K562 (cell line): ENCODE data around the gene NRCAM. TPM values are rescaled to one million over a fixed set of nuclear protein-coding genes. Genes with fewer than 3 reads are reported as not detected.

Source experiments
- ATAC-seq: fragments of 200-7000 bp; cut with Tn5 transposase; 3 replicates; pipeline ENCODE4 v1.9.1; 2020; ENCODE audit warnings: moderate library complexity
- BruUV-seq: library from RNA; stranded (reverse); fragments of 400-500 nt; replicated peaks from 2 replicates; lab custom pipeline; 2021; lab: Mats Ljungman, UMichigan
- CTCF ChIA-PET: fragments of 300-600 bp; formaldehyde crosslinking; extraction: SDS; loops from one replicate; lab custom pipeline; 2021; ENCODE audit warnings: low intra/inter-chr PET ratio; lab: Yijun Ruan, JAX
- POLR2A ChIA-PET: fragments of 300-600, 350-650 bp; sonication (Branson Sonifier 250); formaldehyde crosslinking; extraction: SDS; loops from one replicate; lab custom pipeline; 2021; ENCODE audit warnings: antibody characterized with exemption, inconsistent platforms; lab: Yijun Ruan, JAX
- DNase-seq, 4 experiments: peaks; one replicate each; pipeline versions ENCODE4 v3.0.0 to v3.0.0-alpha.2; 2011 to 2018; ENCODE audit warnings: low spot score in 3 of 4, mixed read lengths in 3 of 4; ENCODE audit errors: extremely low read depth in 1 of 4
- FAIRE-seq: peaks from 2 replicates; lab custom pipeline; 2011; peaks lifted over from hg19 to GRCh38; lab: Jason Lieb, UNC
- H2AFZ ChIP-seq: 2 replicates; pipeline ENCODE4 v1.6.0; 2011; ENCODE audit warnings: low read depth, low read length, control low read depth, inconsistent platforms
- H3K27ac ChIP-seq: fragments of 200-600 bp; 3 replicates; pipeline ENCODE4 v1.8.0; 2011; ENCODE audit warnings: low read depth, mild to moderate bottlenecking, control low read depth, inconsistent platforms, low read length, moderate library complexity, mixed read lengths; ENCODE audit errors: extremely low read depth
- H3K27me3 ChIP-seq, 2 experiments: fragments of 300-600 bp in 1 of 2; 2 replicates in 1 of 2; 3 replicates in 1 of 2; pipeline versions ENCODE4 v1.6.0 to v1.8.0; 2011; ENCODE audit warnings: inconsistent platforms in 2 of 2, low read length in 2 of 2, mild to moderate bottlenecking in 1 of 2, mixed read lengths in 1 of 2, moderate library complexity in 1 of 2; ENCODE audit not compliant: control insufficient read depth in 2 of 2, insufficient read depth in 2 of 2
- H3K36me3 ChIP-seq: fragments of 300-600 bp; 3 replicates; pipeline ENCODE4 v1.8.0; 2011; ENCODE audit warnings: mild to moderate bottlenecking, low read length, inconsistent platforms; ENCODE audit not compliant: control insufficient read depth, insufficient read depth
- H3K4me1 ChIP-seq, 2 experiments: fragments of 200-600 bp in 1 of 2; replicated peaks in 1 of 2; 2 replicates in 1 of 2; 3 replicates in 1 of 2; pipeline versions ENCODE4 v1.5.1 to v1.8.0; 2011; ENCODE audit warnings: inconsistent platforms in 2 of 2, low read length in 2 of 2, mild to moderate bottlenecking in 1 of 2, mixed read lengths in 1 of 2, moderate library complexity in 1 of 2; ENCODE audit not compliant: control insufficient read depth in 2 of 2, insufficient read depth in 2 of 2
- H3K4me2 ChIP-seq: 2 replicates; pipeline ENCODE4 v1.6.1; 2011; ENCODE audit warnings: low read length, control low read depth, inconsistent platforms, mixed read lengths; ENCODE audit not compliant: insufficient read depth
- H3K4me3 ChIP-seq: fragments of 200-600 bp; sonication (generic), shearing (Covaris generic); 2 replicates; pipeline ENCODE4 v1.5.1; 2016; ENCODE audit warnings: control low read depth, inconsistent platforms
- H3K79me2 ChIP-seq: fragments of 200-600 bp; 3 replicates; pipeline ENCODE4 v1.8.0; 2011; ENCODE audit warnings: low read length, inconsistent platforms; ENCODE audit not compliant: control insufficient read depth, insufficient read depth
- H3K9ac ChIP-seq, 2 experiments: 2 replicates each; pipeline versions ENCODE4 v1.6.0 to v1.6.1; 2011; ENCODE audit warnings: low read depth in 2 of 2, low read length in 2 of 2, control low read depth in 1 of 2, inconsistent platforms in 1 of 2, mild to moderate bottlenecking in 1 of 2, mixed read lengths in 1 of 2; ENCODE audit not compliant: insufficient read depth in 1 of 2
- H3K9me1 ChIP-seq: one replicate; pipeline ENCODE4 v1.6.0; 2011; ENCODE audit warnings: inconsistent platforms, mild to moderate bottlenecking, low read length, moderate library complexity; ENCODE audit not compliant: control insufficient read depth, insufficient read depth
- H3K9me3 ChIP-seq: replicated peaks from 2 replicates; pipeline ENCODE4 v1.5.1; 2011; ENCODE audit warnings: low read depth, low read length, inconsistent platforms; ENCODE audit not compliant: control insufficient read depth, insufficient read depth
- H4K20me1 ChIP-seq: replicated peaks from 2 replicates; pipeline ENCODE4 v1.6.1; 2011; ENCODE audit warnings: low read length, inconsistent platforms, mixed read lengths; ENCODE audit not compliant: control insufficient read depth, insufficient read depth
- CEBPG ChIP-seq, 3 experiments: fragments of 200-800 bp in 1 of 3; sonication (Bioruptor generic) in 1 of 3; sonication (generic) in 1 of 3; formaldehyde crosslinking in 1 of 3; IDR thresholded peaks in 2 of 3; conservative IDR thresholded peaks in 1 of 3; 2 replicates each; pipeline versions ENCODE4 v1.6.1 to v1.8.0; 2016 to 2022; ENCODE audit warnings: missing compliant biosample characterization in 2 of 3, missing genetic modification characterization in 2 of 3, mild to moderate bottlenecking in 1 of 3, missing genetic modification reagents in 1 of 3
- CXXC5 ChIP-seq: fragments of 250-450 bp; sonication (Bioruptor Pico); IDR thresholded peaks from 2 replicates; pipeline ENCODE4 v1.8.0; 2022; ENCODE audit warnings: inconsistent platforms, mild to moderate bottlenecking, moderate library complexity
- FOXK2 ChIP-seq, 2 experiments: fragments of 450-650 bp; IDR thresholded peaks in 1 of 2; conservative IDR thresholded peaks in 1 of 2; 2 replicates each; pipeline ENCODE4 v1.6.1; 2016; ENCODE audit warnings: low read depth in 2 of 2, mild to moderate bottlenecking in 1 of 2
- NFATC3 ChIP-seq: fragments of 450-650 bp; IDR thresholded peaks from 2 replicates; pipeline ENCODE4 v1.6.1; 2017; ENCODE audit warnings: mild to moderate bottlenecking
- POLR3G ChIP-seq: IDR thresholded peaks from 2 replicates; pipeline ENCODE4 v1.6.1; 2011; ENCODE audit not compliant: insufficient read length, insufficient replicate concordance; ENCODE audit errors: extremely low read depth
- PRMT5 ChIP-seq: sonication (generic); formaldehyde crosslinking; IDR thresholded peaks from 2 replicates; pipeline ENCODE4 v1.5.0; 2020; ENCODE audit warnings: missing genetic modification reagents
- PTBP1 ChIP-seq: fragments of 200-400 bp; formaldehyde crosslinking; IDR thresholded peaks from 2 replicates; pipeline ENCODE4 v1.6.1; 2017; ENCODE audit warnings: low read depth, low read length
- RBFOX2 ChIP-seq: fragments of 200-400 bp; formaldehyde crosslinking; IDR thresholded peaks from 2 replicates; pipeline ENCODE4 v1.6.1; 2017; ENCODE audit warnings: low read depth, mild to moderate bottlenecking, low read length, moderate library complexity
- SMAD4 ChIP-seq: fragments of 250-450 bp; sonication (Bioruptor Pico); conservative IDR thresholded peaks from 2 replicates; pipeline ENCODE4 v1.8.0; 2021; ENCODE audit warnings: inconsistent platforms, mild to moderate bottlenecking, moderate library complexity
- TGIF2 ChIP-seq: sonication (generic); formaldehyde crosslinking; IDR thresholded peaks from 2 replicates; pipeline ENCODE4 v1.8.1; 2022; ENCODE audit warnings: mild to moderate bottlenecking, missing genetic modification reagents, moderate library complexity
- ZNF197 ChIP-seq: fragments of 200-800 bp; sonication (Bioruptor generic); IDR thresholded peaks from 2 replicates; pipeline ENCODE4 v1.6.1; 2016; ENCODE audit warnings: low read depth, missing genetic modification characterization, missing compliant biosample characterization
- ZNF23 ChIP-seq: fragments of 250-450 bp; sonication (Bioruptor Pico); IDR thresholded peaks from 2 replicates; pipeline ENCODE4 v1.4.0; 2020; ENCODE audit warnings: mild to moderate bottlenecking
- WGBS: fragments of 100-300 bp; shearing (Covaris generic); methylation state at CpG from one replicate; pipeline ENCODE4 v1.1.6; 2016; ENCODE audit warnings: low coverage, mixed read lengths; ENCODE audit not compliant: insufficient coverage; ENCODE audit errors: missing lambda C conversion rate; 5-methylcytosine and 5-hydroxymethylcytosine counted together
- in situ Hi-C: fragments of 300-500 bp; cut with MboI; formaldehyde crosslinking; loops from 4 replicates; pipeline ENCODE4 v1.15.0; 2018; ENCODE audit warnings: inconsistent platforms, mixed read lengths
- intact Hi-C: fragments of 100-400 bp; cut with micrococcal nuclease; formaldehyde crosslinking; loops from 2 replicates; pipeline ENCODE4 v1.14.2; 2022
- polyA plus RNA-seq, 8 experiments: library from polyadenylated mRNA; depleted of rRNA in 4 of 8; stranded (reverse) in 5 of 8; unstranded in 3 of 8; fragments of >200 nt; fragmentation: Nextera tagmentation in 2 of 8; fragmentation: Illumina TruSeq in 1 of 8; extraction: Ambion mirVana in 2 of 8; extraction: Trizol in 1 of 8; gene quantifications; 2 replicates each; pipeline versions ENCODE4 v1.2.1 to v1.2.3, GENCODE V29; 2011 to 2014; ENCODE audit warnings: inconsistent platforms in 1 of 8, missing spikeins in 1 of 8
- total RNA-seq, 7 experiments: library from RNA; depleted of rRNA in 6 of 7; stranded (reverse); fragments of >200 nt in 6 of 7; fragmentation: Illumina TruSeq in 2 of 7; extraction: Trizol in 2 of 7; gene quantifications; 2 replicates each; pipeline versions ENCODE4 v1.2.1 to v1.2.3, GENCODE V29; 2011 to 2021; ENCODE audit warnings: low replicate concordance in 1 of 7
- TF ChIP-seq, protein P1 (sequence below): sonication (generic); formaldehyde crosslinking; IDR thresholded peaks from 2 replicates; pipeline ENCODE4 v1.8.0; 2022; ENCODE audit warnings: mild to moderate bottlenecking, missing genetic modification reagents
- TF ChIP-seq, protein P2 (sequence below): fragments of 250-450 bp; sonication (Bioruptor Pico); IDR thresholded peaks from 2 replicates; pipeline ENCODE4 v1.5.1; 2021; ENCODE audit warnings: mild to moderate bottlenecking
- TF ChIP-seq, protein P3 (sequence below): sonication (generic); formaldehyde crosslinking; IDR thresholded peaks from 2 replicates; pipeline ENCODE4 v1.8.0; 2022; ENCODE audit warnings: missing genetic modification reagents, mild to moderate bottlenecking, moderate library complexity, borderline replicate concordance
- TF ChIP-seq, protein P4 (sequence below): IDR thresholded peaks from 2 replicates; pipeline ENCODE4 v1.6.1; 2011; ENCODE audit warnings: borderline replicate concordance, low read depth, mild to moderate bottlenecking, moderate library complexity, low read length; ENCODE audit not compliant: insufficient read depth, poor library complexity, severe bottlenecking

Gene NRCAM
- total and polyA plus RNA-seq, 9 of the 15 experiments (the other 6 are each of a cell fraction or from before 2014, with no cell fraction given) = 0.03 to 0.54 (median 0.12) TPM; not detected in 1

DNA sequence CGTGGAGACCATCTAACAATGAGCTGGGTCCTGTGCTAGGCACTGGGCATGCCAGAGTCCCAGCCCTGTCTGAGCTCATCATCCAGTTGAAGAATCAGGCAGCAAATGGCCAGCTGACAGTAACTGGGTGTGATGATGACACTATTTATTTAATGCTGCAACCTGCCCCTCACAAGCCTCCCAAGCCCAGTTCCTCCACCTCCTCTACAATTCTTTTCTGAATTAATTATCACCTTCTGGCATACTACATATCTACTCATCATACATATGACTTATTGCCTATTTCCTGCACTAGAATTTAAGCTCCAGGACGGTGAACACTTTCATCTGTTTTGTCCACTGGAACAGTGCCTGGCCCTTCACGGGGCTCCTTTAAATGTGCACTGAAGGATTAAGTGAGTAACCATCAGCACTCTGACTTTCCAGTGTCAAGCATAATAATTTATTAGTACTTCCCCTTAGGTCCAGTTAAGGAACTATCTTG lies 229.4 kb downstream of the NRCAM start:
- no peaks in the 10 kb centered on the region for H3K9me3 ChIP-seq
- in situ Hi-C loops (no loop called here), intact Hi-C loops (no loop called here)
- no peaks in the 10 kb centered on the region for H4K20me1 ChIP-seq
- H3K9ac ChIP-seq = no peak overlapping the region
- no peak overlapping the region for H3K27ac ChIP-seq
- H3K4me2 ChIP-seq = peak overlapping the region; percentile 4; the same call in 1 of the 2 replicates
- WGBS = 21% methylated on average over 3 of the region's 3 CpGs
- BruUV-seq = no TSS peak
- H3K9me1 ChIP-seq = no peaks in the 10 kb centered on the region
- peaks cover 0 to 27% of the 10 kb centered on the region in 2 experiments; a peak in 4 of 5 replicates for H3K4me1 ChIP-seq
- peak overlapping the region; percentile 29 for H2AFZ ChIP-seq
- ChIA-PET POLR2A (interaction anchor here (0.8 to 1.5 kb wide), 4 partner anchors 8 to 22 kb away, joined by 3 to 5 read pairs (median 3); no protein-coding TSS in a partner anchor), CTCF (no interaction called here)
- no peak for DNase-seq
- no peaks in the 10 kb centered on the region for H3K36me3 ChIP-seq
- H3K27me3 ChIP-seq = no peaks in the 10 kb centered on the region
- no peaks in the 10 kb centered on the region for H3K79me2 ChIP-seq
- H3K4me3 ChIP-seq = no peak overlapping the region
- ATAC-seq = peak; percentile 58
- FAIRE-seq = no peak
- TF ChIP-seq, protein P1, sequence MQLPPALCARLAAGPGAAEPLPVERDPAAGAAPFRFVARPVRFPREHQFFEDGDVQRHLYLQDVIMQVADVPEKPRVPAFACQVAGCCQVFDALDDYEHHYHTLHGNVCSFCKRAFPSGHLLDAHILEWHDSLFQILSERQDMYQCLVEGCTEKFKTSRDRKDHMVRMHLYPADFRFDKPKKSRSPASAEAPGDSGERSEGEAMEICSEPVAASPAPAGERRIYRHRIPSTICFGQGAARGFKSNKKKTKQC (CRISPR knock-in tag) = no peak
- no peak for TF ChIP-seq PTBP1
- no peak for TF ChIP-seq TGIF2 (CRISPR knock-in tag)
- TF ChIP-seq, protein P2, sequence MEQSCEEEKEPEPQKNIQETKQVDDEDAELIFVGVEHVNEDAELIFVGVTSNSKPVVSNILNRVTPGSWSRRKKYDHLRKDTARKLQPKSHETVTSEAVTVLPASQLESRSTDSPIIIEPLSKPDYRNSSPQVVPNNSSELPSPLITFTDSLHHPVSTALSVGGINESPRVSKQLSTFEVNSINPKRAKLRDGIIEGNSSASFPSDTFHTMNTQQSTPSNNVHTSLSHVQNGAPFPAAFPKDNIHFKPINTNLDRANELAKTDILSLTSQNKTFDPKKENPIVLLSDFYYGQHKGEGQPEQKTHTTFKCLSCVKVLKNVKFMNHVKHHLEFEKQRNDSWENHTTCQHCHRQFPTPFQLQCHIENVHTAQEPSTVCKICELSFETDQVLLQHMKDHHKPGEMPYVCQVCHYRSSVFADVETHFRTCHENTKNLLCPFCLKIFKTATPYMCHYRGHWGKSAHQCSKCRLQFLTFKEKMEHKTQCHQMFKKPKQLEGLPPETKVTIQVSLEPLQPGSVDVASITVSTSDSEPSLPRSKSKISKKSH (CRISPR knock-in tag) = no peak
- TF ChIP-seq ZNF197 (CRISPR knock-in tag) = 0 out of 2 replicates have a peak, but pooled peaks have one; percentile 53
- TF ChIP-seq CXXC5 = peak; percentile 30; the same call in 1 of the 2 replicates
- no peak for TF ChIP-seq POLR3G
- no peak for TF ChIP-seq FOXK2 (conservative IDR thresholded peaks at IDR 0.05 in 1 of 2, IDR thresholded peaks at IDR 0.05 in 1 of 2; ENCODE audit: low read depth in 2 of 2)
- 0 out of 2 replicates have a peak, but pooled peaks have one; percentile 20 for TF ChIP-seq RBFOX2
- no peak for TF ChIP-seq PRMT5 (CRISPR knock-in tag)
- TF ChIP-seq CEBPG (CRISPR knock-in tag; IDR thresholded peaks at IDR 0.05) = peak; percentile 80
- TF ChIP-seq CEBPG (tag; conservative IDR thresholded peaks at IDR 0.05 in 1 of 2, IDR thresholded peaks at IDR 0.05 in 1 of 2) = peak; percentile 37 to 88; a peak in 3 of 4 replicates
- peak; percentile 39; the same call in 1 of the 2 replicates for TF ChIP-seq SMAD4 (CRISPR knock-in tag)
- TF ChIP-seq NFATC3 = no peak
- peak; percentile 45; the same call in 1 of the 2 replicates for TF ChIP-seq ZNF23 (CRISPR knock-in tag)
- TF ChIP-seq, protein P3, sequence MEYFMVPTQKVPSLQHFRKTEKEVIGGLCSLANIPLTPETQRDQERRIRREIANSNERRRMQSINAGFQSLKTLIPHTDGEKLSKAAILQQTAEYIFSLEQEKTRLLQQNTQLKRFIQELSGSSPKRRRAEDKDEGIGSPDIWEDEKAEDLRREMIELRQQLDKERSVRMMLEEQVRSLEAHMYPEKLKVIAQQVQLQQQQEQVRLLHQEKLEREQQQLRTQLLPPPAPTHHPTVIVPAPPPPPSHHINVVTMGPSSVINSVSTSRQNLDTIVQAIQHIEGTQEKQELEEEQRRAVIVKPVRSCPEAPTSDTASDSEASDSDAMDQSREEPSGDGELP (CRISPR knock-in tag) = 0 out of 2 replicates have a peak, but pooled peaks have one; percentile 13
- TF ChIP-seq, protein P4, sequence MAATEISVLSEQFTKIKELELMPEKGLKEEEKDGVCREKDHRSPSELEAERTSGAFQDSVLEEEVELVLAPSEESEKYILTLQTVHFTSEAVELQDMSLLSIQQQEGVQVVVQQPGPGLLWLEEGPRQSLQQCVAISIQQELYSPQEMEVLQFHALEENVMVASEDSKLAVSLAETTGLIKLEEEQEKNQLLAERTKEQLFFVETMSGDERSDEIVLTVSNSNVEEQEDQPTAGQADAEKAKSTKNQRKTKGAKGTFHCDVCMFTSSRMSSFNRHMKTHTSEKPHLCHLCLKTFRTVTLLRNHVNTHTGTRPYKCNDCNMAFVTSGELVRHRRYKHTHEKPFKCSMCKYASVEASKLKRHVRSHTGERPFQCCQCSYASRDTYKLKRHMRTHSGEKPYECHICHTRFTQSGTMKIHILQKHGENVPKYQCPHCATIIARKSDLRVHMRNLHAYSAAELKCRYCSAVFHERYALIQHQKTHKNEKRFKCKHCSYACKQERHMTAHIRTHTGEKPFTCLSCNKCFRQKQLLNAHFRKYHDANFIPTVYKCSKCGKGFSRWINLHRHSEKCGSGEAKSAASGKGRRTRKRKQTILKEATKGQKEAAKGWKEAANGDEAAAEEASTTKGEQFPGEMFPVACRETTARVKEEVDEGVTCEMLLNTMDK = peak; percentile 1
